ENCODE measurements around the gene DMD.

DMD gene

GRCh38 chrX:31661280-31661810, 1550.0 kb downstream of the DMD start:
- H3K4me1 Mint-ChIP-seq: no peaks in the 10 kb centered on the region
- H3K27ac Mint-ChIP-seq: no peak overlapping the region
- no peaks in the 10 kb centered on the region for H3K9me3 Mint-ChIP-seq
- H3K36me3 Mint-ChIP-seq (ENCODE audit: low read depth): no peaks in the 10 kb centered on the region
- TF ChIP-seq, protein P1, sequence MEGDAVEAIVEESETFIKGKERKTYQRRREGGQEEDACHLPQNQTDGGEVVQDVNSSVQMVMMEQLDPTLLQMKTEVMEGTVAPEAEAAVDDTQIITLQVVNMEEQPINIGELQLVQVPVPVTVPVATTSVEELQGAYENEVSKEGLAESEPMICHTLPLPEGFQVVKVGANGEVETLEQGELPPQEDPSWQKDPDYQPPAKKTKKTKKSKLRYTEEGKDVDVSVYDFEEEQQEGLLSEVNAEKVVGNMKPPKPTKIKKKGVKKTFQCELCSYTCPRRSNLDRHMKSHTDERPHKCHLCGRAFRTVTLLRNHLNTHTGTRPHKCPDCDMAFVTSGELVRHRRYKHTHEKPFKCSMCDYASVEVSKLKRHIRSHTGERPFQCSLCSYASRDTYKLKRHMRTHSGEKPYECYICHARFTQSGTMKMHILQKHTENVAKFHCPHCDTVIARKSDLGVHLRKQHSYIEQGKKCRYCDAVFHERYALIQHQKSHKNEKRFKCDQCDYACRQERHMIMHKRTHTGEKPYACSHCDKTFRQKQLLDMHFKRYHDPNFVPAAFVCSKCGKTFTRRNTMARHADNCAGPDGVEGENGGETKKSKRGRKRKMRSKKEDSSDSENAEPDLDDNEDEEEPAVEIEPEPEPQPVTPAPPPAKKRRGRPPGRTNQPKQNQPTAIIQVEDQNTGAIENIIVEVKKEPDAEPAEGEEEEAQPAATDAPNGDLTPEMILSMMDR (IDR thresholded peaks at IDR 0.05; ENCODE audit: unreplicated experiment in 3 of 3): no peak
- H3K4me3 Mint-ChIP-seq: no peak overlapping the region
- no peaks in the 10 kb centered on the region for H3K27me3 Mint-ChIP-seq (ENCODE audit: low read depth)

- TF ChIP-seq, protein P1 (IDR thresholded peaks at IDR 0.05; ENCODE audit: unreplicated experiment in 3 of 3): peak; percentile 50 to 64 (median 50)
- Mint-ChIP-seq H3K36me3 (ENCODE audit: low read depth) (peaks cover 3% of the 10 kb centered on the region), H3K4me3 (no peak overlapping the region)
Measured at GRCh38 chrX:31658360-31658759, 1553.0 kb downstream of the DMD start.

DNA sequence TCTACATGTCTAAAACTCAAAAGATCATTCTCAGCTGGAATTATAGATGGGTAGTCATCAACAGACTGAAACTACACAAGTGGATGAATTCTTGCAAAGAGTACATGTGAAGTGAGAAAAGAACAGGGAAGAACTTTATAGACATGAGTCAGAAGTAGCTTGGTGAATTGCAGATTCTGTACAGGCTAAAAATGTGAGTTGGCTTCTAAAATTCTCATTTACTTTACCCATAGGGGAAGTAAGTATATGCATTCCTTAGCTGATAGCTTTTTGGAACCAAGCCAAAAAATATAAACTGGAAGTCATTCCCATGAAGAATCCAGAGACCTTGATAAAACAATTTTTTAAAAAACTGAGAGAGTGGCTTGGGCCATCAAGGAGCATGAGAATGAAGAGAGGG, 1555.3 kb downstream of the DMD start:
- H3K9me3 Mint-ChIP-seq: peaks cover 3% of the 10 kb centered on the region
- H3K4me1 Mint-ChIP-seq: no peaks in the 10 kb centered on the region
- TF ChIP-seq, protein P1 (IDR thresholded peaks at IDR 0.05; ENCODE audit: unreplicated experiment in 3 of 3): no peak
- H3K36me3 Mint-ChIP-seq (ENCODE audit: low read depth): peaks cover 3% of the 10 kb centered on the region
- H3K4me3 Mint-ChIP-seq: no peak overlapping the region
- peaks cover 3% of the 10 kb centered on the region for H3K27me3 Mint-ChIP-seq (ENCODE audit: low read depth)
- no peak overlapping the region for H3K27ac Mint-ChIP-seq

More at GRCh38 chrX:31658360-31658759, 1553.0 kb downstream of the DMD start:
- no peak overlapping the region for H3K27ac Mint-ChIP-seq
- no peaks in the 10 kb centered on the region for H3K27me3 Mint-ChIP-seq (ENCODE audit: low read depth)
- H3K9me3 Mint-ChIP-seq: no peaks in the 10 kb centered on the region
- H3K4me1 Mint-ChIP-seq: no peaks in the 10 kb centered on the region

- peaks cover 3% of the 10 kb centered on the region for H3K9me3 Mint-ChIP-seq
- no peak overlapping the region for H3K4me3 Mint-ChIP-seq
- TF ChIP-seq, protein P1 (IDR thresholded peaks at IDR 0.05; ENCODE audit: unreplicated experiment in 3 of 3): no peak
- H3K27ac Mint-ChIP-seq: no peak overlapping the region
- peaks cover 3% of the 10 kb centered on the region for H3K27me3 Mint-ChIP-seq (ENCODE audit: low read depth)
- no peaks in the 10 kb centered on the region for H3K4me1 Mint-ChIP-seq
- peaks cover 3% of the 10 kb centered on the region for H3K36me3 Mint-ChIP-seq (ENCODE audit: low read depth)
Measured at GRCh38 chrX:31653422-31653821, 1557.9 kb downstream of the DMD start.

DNA sequence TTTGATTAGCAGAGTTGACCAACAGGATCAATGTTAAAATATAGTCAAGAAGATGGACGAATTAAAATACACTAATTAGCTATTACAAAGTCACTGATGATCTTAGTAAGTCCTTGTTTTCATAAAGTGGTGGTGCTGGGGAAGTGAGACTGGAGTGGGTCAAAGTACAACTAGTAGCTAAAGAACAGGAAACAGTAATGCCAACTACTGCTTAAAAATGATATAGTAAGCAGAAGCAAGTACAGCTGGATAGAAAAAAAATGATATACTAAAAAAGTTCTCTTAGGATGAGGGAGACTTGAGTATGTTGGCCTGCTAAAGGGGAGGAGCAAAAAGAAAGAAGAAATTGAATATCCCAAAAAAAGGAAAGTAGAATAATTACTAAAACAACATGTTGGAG, 1558.7 kb downstream of the DMD start:
- Mint-ChIP-seq H3K27me3 (ENCODE audit: low read depth) (peaks cover 3% of the 10 kb centered on the region), H3K36me3 (ENCODE audit: low read depth) (peaks cover 3% of the 10 kb centered on the region), H3K27ac (no peak overlapping the region), H3K4me1 (no peaks in the 10 kb centered on the region), H3K9me3 (peaks cover 3% of the 10 kb centered on the region), H3K4me3 (no peak overlapping the region)
- TF ChIP-seq, protein P1 (IDR thresholded peaks at IDR 0.05; ENCODE audit: unreplicated experiment in 3 of 3): no peak

GRCh38 chrX:31649201-31649600, 1562.1 kb downstream of the DMD start:
- H3K9me3 Mint-ChIP-seq: peaks cover 8% of the 10 kb centered on the region
- H3K27ac Mint-ChIP-seq: no peak overlapping the region
- TF ChIP-seq, protein P1 (IDR thresholded peaks at IDR 0.05; ENCODE audit: unreplicated experiment in 3 of 3): no peak
- peaks cover 3% of the 10 kb centered on the region for H3K27me3 Mint-ChIP-seq (ENCODE audit: low read depth)
- H3K4me1 Mint-ChIP-seq: no peaks in the 10 kb centered on the region
- H3K36me3 Mint-ChIP-seq (ENCODE audit: low read depth): no peaks in the 10 kb centered on the region
- no peak overlapping the region for H3K4me3 Mint-ChIP-seq
